Measurements from ENCODE around the gene SH2D3A.
"Not testable (repeated sequence)": the region's sequence is repeated elsewhere in the genome, so short reads cannot be mapped to it uniquely, and the experiment has no call there.

SH2D3A gene

DNA sequence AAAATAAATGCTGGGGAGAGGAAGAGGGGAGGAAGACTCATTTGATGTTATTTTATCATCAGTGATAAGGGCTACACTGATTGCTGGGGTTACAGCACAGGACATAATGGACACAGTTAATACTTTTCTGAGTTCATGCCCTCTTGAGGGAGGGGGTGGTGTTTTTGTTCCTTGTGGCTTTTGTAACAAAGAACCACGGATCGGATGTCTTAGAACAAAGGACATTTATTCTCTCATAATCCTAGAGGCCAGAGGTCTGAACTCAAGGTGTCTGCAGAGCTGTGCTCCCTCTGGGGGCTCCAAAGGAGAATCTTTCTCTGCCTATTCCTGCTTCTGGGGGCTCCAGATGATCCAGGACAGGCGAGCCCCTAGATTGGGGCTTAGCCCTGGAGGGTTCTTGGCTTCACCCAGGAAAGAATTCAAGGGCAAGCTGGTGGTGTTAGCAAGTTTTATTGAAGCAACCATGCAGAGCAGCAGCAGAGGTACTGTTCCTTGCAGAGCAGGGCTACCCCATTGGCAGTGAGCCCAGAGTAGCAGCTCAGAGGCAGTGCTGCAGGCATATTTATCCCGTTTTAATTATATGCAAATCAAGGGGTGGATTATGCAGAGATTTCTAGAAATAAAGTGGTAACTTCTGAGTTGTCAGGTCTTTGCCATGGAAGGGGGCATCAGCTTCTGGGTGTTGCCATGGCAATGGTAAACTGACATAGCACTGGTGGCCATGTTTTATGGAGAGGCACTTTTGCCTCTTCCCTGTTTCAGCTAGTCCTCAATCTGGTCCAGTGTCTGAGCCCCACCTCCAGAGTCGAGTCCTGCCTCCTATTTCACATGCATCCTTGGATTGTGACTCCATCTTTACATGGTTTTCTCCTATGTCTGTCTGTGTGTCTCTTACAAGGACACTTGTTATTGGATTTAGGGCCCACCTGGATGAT, 23.2 kb upstream of the SH2D3A start:
- DNase-seq (ENCODE audit: low read depth, low spot score) = no peak

DNA sequence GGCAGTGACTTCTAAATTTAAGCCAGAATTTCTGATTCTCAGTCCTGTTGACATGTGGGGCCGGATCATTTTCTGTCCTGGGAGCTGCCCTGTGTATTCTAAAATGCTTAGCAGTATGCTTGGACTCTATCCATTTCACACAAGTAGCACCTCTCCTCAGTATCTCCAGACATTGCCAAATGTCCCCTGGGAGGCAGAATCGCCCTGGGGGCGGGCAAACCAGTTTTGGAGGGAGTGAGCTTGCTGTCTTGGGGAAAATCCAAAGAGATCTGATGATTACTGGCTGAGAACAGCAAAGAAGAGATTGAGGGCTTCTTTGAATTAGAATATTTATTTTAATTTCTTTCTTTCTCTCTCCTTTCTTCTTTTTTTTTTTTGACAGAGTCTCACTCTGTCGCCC, 21.7 kb upstream of the SH2D3A start:
- DNase-seq (ENCODE audit: low read depth, low spot score) = no peak

DNA sequence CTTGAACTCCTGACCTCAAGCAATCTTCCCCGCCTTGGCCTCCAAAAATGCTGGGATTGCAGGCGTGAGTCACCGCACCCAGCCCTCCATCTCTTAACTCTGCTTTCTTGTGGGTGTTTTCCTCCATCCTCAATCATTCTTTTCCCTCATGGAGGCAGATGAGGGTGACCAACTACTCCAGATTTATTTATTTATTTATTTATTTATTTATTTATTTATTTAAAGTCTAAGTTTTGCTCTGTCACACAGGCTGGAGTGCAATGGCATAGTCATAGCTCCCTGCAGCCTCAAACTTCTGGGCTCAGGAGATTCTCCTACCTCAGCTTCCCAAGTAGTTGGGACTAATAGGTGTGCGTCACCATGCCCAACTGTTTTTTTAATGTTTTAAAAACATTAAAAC, 20.2 kb upstream of the SH2D3A start:
- no peak for DNase-seq (ENCODE audit: low read depth, low spot score)

DNA sequence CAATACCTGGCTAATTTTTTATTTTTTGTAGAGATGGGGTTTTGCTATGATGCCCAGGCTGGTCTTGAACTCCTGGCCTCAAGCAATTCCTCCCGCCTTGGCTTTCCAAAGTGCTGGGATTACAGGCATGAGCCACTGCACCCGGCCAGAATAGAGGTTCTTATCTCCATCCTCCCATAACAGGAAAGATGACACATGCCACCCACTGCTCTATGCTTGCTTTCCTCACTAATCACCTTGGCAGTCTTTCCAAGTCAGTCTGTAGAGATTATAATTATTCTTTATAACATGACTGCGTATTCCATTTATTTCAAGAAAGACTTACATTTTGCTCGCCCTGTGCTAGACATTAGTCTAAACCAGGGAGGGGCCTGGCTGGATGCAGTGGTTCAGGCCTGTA, 12.0 kb upstream of the SH2D3A start:
- DNase-seq (ENCODE audit: low read depth, low spot score) = no peak

DNA sequence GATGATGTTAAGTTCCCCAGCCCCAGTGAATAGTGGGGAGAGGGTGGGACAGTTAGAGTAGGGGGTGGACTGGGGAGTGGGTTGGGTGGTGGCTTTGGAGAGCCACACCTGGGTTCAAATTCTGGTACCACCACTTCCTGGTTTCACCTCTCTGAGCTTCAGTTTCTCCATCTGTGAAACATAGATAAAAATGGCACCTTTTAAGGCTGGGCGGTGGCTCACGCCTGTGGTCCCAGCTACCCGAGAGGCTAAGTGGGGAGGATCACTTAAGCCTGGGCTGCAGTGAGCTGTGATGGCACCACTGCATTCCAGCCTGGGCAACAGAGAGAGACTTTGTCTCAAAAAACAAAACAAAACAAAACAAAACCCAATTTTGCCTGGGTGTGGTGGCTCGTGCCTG, 11.2 kb upstream of the SH2D3A start:
- no peak for DNase-seq (ENCODE audit: low read depth, low spot score)

DNA sequence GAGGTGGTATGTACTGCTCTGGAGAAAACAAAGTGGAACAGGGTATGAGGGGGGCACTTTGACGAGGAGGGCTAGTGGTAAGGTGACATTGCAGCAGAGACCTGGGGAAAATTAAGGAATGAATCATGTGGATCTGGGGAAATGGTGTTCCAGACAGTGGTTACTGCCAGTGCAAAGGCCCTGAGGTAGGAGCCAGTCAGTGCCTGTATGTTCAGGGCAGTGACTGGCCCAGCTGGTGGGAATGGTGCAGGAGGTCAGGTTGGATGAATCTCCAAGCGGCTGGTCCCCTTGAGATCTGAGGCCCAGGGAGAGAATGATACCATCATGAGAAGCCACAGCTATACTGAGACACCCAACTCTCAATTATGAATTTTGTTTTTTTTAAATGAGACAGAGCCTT, 10.2 kb upstream of the SH2D3A start:
- DNase-seq (ENCODE audit: low read depth, low spot score) = no peak

DNA sequence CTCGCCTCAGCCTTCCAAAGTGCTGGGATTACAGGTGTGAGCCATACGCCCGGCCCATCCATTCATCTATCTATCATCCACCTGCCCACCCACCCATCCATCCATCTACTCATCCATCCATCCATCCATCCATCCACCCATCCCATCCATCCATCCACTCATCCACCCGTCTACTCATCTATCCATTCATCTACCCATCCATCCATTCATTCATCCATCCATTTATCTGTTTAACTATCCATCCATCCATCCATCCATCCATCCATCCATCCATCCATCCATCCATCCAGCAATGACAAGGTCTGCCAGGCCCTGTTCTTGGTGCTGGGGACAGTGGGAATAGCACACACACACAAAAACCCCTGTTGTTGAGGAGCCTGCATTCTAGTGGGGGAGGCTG, 9.8 kb upstream of the SH2D3A start:
- no peak for DNase-seq (ENCODE audit: low read depth, low spot score)

DNA sequence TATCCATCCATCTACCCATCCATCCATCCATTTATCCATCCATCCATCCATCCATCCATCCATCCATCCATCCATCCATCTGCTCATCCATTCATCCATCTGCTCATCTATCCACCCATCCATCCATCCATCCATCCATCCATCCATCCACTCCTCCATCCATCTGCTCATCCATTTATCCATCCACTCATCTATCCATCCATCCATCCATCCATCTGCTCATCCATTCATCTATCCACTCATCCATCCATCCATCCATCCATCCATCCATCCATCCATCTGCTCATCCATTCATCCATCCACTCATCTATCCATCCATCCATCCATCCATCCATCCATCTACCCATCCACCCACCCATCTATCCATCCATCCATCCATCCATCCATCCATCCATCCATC, 8.8 kb upstream of the SH2D3A start:
- not testable (repeated sequence) for DNase-seq (ENCODE audit: low read depth, low spot score)

DNA sequence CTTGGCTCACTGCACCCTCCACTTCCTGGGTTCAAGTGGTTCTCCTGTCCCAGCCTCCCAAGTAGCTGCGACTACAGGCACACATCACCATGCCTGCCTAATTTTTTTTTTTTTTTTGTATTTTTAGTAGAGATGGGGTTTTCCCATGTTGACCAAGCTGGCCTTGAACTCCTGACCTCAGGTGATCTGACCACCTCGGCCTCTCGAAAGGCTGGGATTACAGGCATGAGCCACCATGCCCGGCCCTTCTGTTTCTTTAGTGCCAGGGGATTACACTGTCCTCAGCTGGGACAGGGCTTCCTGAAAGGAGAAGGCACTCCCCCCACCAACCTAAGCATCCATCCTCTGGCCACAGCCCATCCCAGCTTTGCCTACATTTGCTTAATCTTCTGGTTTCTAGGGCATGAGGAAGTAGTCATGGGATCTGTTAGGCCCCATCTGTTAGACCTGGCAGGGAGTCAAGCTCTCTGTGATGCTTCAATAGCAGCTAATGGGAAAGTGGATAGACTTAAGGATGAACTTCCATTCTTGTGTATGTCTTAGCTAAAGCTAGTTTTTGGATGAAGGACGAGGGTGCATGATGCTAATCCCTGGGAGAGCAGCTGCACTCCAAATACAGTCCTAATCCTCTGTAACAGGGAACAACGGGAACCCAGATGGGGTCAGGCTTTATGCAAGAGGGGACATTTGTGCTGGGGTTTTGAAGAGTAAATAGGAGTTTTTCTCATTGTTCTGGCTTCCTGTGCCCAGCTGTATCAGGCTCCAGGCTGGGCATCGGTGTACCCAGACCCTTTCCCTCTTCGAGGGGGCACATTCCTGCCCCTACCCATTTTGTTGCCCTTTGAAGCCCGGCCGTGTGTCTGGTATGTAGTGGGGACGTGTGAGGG, 7.8 kb upstream of the SH2D3A start:
- no peak for DNase-seq (ENCODE audit: low read depth, low spot score)

DNA sequence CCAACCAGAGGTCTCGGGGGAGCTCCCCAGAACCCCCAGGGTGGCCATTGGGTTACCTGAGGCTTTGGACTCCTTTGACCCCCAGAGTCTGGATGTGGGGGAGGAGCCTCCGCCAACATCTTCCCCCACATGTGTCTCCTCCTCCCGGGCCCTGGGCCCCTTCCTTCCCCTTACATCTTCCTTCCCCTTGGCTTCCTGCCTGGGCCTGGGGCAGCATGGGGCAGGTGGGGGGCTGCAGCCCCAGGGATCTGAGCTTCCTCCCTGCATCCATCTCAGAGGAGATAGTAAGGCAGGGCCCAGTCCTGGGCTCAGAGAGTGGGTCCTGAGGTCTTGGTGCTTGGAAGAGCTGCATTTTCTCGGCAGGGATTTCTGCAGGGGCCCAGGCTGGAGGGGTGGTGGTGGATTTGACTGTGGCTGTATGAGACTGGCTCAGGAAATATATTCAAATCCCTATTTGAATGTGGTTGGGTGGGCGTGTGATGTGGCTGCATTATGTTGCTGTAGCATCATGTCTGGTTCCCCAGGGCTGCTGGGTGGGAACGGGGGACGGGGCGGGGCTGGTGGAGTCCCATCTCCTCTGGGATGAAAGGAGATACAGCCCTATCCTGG, 6.2 kb upstream of the SH2D3A start:
- no peak for DNase-seq (ENCODE audit: low read depth, low spot score)

DNA sequence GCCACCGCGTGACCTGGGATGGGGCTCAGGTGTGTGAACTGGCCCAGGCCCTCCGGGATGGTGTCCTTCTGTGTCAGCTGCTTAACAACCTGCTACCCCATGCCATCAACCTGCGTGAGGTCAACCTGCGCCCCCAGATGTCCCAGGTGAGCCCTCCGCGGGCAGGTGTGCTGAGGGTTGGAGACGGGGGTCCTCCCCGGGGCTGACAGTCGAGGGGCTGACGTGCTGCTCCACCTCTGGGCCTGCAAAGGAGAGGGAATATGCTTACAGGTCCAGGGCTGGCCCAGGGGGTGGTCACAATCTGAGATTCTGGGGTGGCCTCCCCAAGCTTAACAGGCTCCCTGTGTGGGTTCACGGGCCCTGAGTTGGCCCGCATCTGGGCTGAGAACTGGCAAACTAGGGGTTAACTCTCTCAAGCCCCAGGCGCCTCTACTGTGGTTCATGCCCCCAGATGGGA, 5.7 kb upstream of the SH2D3A start:
- no peak for DNase-seq (ENCODE audit: low read depth, low spot score)

DNA sequence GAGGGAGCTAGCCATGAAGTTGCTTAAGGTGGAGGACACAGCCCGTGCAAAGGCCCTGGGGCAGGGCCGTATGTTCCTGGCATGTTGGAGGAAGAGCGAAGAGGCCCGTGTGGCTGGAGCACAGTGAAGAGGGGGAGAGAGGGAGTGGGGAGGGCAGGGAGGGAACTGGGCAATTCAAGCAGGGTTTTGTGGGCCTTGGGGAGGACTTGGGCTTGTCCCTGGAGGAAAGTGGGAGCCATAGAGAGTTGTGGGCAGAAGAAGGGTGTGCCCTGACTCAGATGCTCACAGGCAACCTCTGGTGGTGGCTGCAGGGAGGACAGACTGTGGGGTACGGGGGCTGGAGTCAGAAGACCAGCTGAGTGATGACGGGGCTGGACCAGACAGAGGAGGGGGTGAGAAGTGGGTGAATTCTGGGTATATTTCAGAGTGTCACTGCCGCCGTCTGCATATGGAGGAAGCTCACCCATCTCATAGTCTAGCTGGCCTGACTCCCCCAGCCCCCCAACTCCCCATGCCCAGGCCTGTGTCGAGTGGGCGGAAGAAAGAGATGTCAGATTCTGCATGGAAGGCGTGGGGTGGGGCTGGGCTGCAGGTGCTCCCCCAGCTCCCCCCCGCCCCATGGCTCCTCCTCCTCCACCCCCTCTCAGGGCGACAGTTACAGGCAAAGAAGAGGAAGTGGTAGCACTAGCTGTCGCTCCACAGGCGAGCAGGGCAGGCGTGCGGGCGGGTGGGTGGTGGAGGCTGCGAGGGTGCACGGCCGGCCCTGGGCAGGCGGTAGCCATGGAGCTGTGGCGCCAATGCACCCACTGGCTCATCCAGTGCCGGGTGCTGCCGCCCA, 5.0 kb upstream of the SH2D3A start, which contains the start of gene VAV1:
VAV1 (plus strand) TSS at position 681 of the 838 bp plus-strand sequence; CDS start at position 781, 100 bp downstream.
- no peak for DNase-seq (ENCODE audit: low read depth, low spot score)

DNA sequence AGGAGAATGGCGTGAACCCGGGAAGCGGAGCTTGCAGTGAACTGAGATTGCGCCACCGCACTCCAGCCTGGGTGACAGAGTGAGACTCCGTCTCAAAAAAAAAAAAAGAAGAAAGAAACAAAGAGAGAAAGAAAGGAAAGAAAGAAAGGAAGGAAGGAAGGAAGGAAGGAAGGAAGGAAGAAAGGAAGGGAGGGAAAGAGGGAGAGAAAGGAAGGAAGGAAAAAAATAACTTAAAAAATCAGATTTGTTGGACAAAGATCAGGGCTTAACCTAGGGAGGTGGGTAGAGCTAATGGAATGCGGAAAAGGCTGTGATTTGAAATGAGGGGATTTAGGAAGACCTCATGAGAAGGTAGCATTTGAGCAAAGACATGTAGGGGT, 4.4 kb upstream of the SH2D3A start:
- DNase-seq (ENCODE audit: low read depth, low spot score) = not testable (repeated sequence)

DNA sequence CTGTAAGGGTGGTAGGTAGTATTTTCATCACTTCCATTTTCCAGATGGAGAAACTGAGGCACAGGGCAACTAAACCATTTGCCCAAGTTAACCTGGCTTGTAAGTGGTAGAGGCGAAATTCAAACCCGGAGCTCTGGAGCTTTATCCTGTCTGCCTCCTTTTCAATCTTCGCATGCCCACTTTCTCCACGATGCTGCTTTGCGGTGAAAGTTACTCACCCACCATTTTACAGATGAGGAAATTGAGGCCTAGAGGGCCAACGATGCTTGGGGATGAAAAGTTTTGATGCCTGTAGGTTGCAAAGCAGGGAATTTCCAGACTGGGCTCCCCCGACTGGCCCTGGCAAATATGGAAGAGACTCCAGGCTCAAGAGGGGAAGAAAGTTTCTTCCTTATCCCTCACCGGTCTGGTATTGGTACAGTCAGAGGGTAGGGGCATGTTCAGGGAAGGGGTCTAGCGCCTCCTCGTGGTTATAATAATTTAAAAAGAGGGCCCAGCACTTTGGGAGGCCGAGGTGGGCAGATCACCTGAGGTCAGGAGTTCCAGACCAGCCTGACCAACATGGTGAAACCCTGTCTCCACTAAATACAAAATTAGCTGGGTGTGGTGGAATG, 1.9 kb upstream of the SH2D3A start:
- no peak for DNase-seq (ENCODE audit: low read depth, low spot score)

DNA sequence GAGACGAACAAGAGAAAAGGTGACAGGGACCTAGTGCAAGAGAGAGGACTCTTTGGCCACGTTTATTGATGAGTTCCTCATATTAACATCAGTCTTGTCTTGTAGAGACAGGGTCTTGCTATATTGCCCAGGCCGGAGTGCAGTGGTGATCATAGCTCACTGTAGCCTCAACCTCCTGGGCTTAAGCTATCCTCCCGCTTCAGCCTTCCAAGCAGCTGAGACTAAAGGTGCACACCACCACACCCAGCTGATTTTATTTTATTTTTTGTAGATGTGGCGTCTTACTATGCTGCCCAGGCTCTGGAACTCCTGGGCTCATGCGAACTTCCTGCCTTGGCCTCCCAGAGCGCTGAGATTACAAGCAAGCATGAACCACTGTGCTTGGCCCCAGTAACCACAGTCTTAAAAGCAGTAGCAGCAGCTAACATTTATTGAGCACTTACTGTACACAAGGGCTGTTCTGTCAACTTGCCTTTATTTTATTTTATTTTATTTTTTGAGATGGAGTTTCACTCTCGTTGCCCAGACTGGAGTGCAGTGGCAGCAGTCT, 1.1 kb upstream of the SH2D3A start:
- no peak for DNase-seq (ENCODE audit: low read depth, low spot score)

DNA sequence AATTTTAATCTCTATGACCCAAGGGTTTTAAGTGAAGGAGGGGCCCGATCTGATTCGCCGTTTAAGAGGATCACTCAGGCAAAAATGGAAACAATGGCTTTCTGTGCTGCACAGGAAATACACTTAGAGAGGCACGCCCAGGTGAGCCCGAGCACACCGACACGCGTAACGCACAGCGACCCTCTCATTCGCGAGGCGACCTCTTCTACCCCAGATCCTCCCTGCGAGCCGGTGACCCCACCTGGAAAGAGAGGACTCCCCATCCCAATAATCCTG, 216 bp downstream of the SH2D3A start:
- DNase-seq (ENCODE audit: low read depth, low spot score) = no peak

DNA sequence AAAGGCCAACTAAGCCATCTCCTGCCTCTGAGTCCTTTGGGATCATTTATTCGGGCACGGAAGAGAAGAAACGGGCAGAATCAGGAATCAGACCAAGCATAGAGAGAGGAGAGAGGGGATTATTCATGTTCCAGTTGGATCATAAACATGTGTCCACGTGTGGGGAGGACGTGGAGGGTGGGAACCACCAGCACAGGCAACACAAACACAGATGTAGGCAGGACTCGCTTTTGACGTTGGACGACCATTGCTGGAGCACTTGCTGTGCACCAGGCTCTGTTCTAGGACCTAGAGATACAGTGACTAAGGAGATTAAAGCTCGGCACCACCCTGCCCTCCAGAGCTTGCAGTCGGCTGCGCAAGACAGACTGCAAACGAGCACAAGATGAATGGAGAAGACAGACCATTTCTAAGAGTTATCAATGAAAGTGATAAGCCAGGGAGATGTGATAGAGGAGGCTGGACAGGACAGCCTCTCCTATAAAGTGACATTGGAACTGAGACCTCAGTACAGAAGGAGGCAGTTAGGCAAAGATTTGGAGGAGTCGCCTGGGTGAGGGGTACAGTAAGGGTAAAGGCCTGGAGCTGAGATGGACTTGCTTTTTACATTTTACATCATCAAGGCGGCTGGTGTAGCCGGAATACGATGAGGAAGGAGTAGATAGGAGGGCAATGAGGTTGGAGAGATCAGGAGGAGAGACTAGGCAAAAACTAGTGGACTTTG, 716 bp downstream of the SH2D3A start:
- DNase-seq (ENCODE audit: low read depth, low spot score) = no peak

DNA sequence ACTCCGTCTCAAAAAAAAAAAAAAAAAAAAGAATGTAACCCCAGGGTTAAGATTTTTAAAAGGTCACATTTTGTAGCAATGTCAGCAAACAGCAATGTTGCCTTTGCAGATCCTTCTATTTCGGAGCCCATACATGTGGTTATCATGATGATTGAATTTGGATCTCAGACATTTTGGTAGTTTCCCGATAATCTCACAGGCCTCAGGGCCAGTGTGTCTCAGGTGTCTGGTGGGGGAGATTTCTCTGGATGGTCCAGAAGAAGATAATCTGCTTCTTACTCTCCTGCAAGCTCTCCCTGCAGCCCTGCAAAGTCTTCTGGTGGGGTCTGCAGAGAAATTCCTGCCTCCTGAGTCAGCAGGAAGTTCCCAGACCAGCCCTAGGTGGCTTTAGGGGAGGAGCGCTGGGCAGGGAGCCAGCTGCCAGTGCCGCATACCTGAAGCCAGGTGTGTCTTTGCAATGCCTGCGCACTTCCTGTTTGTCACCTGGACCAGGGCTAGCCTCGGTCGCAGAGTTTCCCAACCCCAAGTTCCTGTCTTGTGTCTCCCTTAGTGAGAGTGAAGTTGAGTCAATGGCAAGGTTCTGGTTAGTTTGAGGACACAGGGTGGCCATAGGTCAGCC, 1.4 kb downstream of the SH2D3A start:
- DNase-seq (ENCODE audit: low read depth, low spot score) = no peak

DNA sequence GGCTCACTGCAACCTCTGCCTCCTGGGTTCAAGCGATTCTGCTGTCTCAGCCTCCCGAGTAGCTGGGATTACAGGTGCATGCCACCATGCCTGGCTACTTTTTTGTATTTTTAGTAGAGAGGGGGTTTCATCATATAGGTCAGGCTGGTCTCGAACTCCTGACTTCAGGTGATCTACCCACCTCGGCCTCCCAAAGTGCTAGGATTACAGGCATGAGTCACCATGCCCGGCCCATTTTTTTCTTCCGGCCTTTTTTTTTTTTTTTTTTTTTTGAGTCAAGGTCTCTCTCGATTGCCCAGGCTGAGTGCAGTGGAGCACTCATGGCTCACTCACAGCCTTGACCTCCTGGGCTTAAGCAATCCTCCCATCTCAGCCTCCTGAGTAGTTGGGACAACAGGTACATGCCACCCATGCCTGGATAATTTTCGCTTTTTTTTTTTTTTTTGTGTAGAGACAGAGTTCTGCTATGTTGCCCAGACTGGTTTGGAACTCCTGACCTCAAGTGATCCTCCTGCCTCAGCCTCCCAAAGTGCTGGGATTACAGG, 4.9 kb downstream of the SH2D3A start:
- not testable (repeated sequence) for DNase-seq (ENCODE audit: low read depth, low spot score)

Data from smooth muscle cell of the brain vasculature (primary cell).